MCF 10A (cell line): ENCODE measurements around the gene ANKAR. TPM values are rescaled to one million over a fixed set of nuclear protein-coding genes. Genes with fewer than 3 reads are reported as not detected.
"Not testable (repeated sequence)": the region's sequence is repeated elsewhere in the genome, so short reads cannot be mapped to it uniquely, and the experiment has no call there.

Experiments used
- BruUV-seq: library from RNA; stranded (reverse); fragments of 400-500 nt; replicated peaks from 2 replicates; lab custom pipeline; 2021; lab: Mats Ljungman, UMichigan
- CTCF ChIA-PET: fragments of 300-600 bp; sonication (Branson Sonifier 250); formaldehyde crosslinking; extraction: SDS; loops from one replicate; lab custom pipeline; 2021; ENCODE audit warnings: antibody characterized with exemption, inconsistent platforms; lab: Yijun Ruan, JAX
- POLR2A ChIA-PET: fragments of 300-600, 350-650 bp; sonication (Branson Sonifier 250); formaldehyde crosslinking; extraction: SDS; loops from one replicate; lab custom pipeline; 2020; ENCODE audit warnings: antibody characterized with exemption, inconsistent platforms; lab: Yijun Ruan, JAX
- DNase-seq: peaks from one replicate; pipeline ENCODE4 v3.0.0-alpha.2; 2018; ENCODE audit not compliant: unreplicated experiment
- H3K27ac Mint-ChIP-seq: one replicate; pipeline ENCODE4 v1.8.0; 2022; ENCODE audit warnings: mild to moderate bottlenecking, low read depth, mixed read lengths; ENCODE audit not compliant: unreplicated experiment
- H3K27me3 Mint-ChIP-seq: one replicate; pipeline ENCODE4 v1.8.0; 2022; ENCODE audit warnings: mixed read lengths; ENCODE audit not compliant: insufficient read depth, unreplicated experiment
- H3K36me3 Mint-ChIP-seq: one replicate; pipeline ENCODE4 v1.8.0; 2022; ENCODE audit warnings: mild to moderate bottlenecking, moderate library complexity, mixed read lengths; ENCODE audit not compliant: insufficient read depth, unreplicated experiment
- H3K4me1 Mint-ChIP-seq: one replicate; pipeline ENCODE4 v1.8.0; 2022; ENCODE audit warnings: mixed read lengths; ENCODE audit not compliant: insufficient read depth, unreplicated experiment
- H3K4me3 Mint-ChIP-seq: one replicate; pipeline ENCODE4 v1.8.0; 2022; ENCODE audit warnings: mild to moderate bottlenecking, moderate library complexity, mixed read lengths; ENCODE audit not compliant: unreplicated experiment
- H3K9me3 Mint-ChIP-seq: one replicate; pipeline ENCODE4 v1.8.0; 2022; ENCODE audit warnings: mixed read lengths; ENCODE audit not compliant: unreplicated experiment
- CTCF ChIP-seq: fragments of 200-600 bp; IDR thresholded peaks from one replicate; pipeline ENCODE4 v1.8.0; 2022; ENCODE audit warnings: antibody characterized with exemption, mild to moderate bottlenecking; ENCODE audit not compliant: unreplicated experiment
- intact Hi-C: fragments of 100-400 bp; cut with micrococcal nuclease; formaldehyde crosslinking; loops from 2 replicates; pipeline ENCODE4 v1.14.1; 2022
- total RNA-seq: library from RNA; stranded (reverse); gene quantifications from 2 replicates; pipeline ENCODE4 v1.2.3, GENCODE V29; 2022

ANKAR gene
- total RNA-seq, 1 experiment from 2014 or later: 4.6 TPM

GRCh38 chr2:189700681-189701080 is 26.2 kb downstream of the ANKAR start:
- Mint-ChIP-seq H3K36me3 (peaks cover 6% of the 10 kb centered on the region), H3K4me3 (no peak overlapping the region), H3K4me1 (no peaks in the 10 kb centered on the region), H3K9me3 (no peaks in the 10 kb centered on the region), H3K27ac (no peak overlapping the region), H3K27me3 (no peaks in the 10 kb centered on the region)
- BruUV-seq: no TSS peak
- ChIA-PET CTCF (interaction anchor here (0.6 to 3.0 kb wide), 5 partner anchors 27 to 925 kb away, joined by 3 to 30 read pairs (median 3); partner anchors contain the start of gene ASNSD1), POLR2A (no interaction called here)
- DNase-seq: no peak
- no peak for TF ChIP-seq CTCF
- intact Hi-C loops: no loop called here

- no peak for DNase-seq
- H3K9me3 Mint-ChIP-seq: no peaks in the 10 kb centered on the region
- ChIA-PET POLR2A (no interaction called here), CTCF (interaction anchor here (0.6 to 3.0 kb wide), 5 partner anchors 9 to 62 kb away, joined by 3 to 30 read pairs (median 5); partner anchors contain the start of gene ASNSD1)
- peaks cover 6% of the 10 kb centered on the region for H3K36me3 Mint-ChIP-seq
- H3K27me3 Mint-ChIP-seq: no peaks in the 10 kb centered on the region
- no peak for TF ChIP-seq CTCF
- intact Hi-C loops: no loop called here
- H3K4me1 Mint-ChIP-seq: no peaks in the 10 kb centered on the region
- H3K27ac Mint-ChIP-seq: no peak overlapping the region
- no TSS peak for BruUV-seq
- H3K4me3 Mint-ChIP-seq: no peak overlapping the region
These were observed 27.6 kb downstream of the ANKAR start for GRCh38 chr2:189702071-189702470.

GRCh38 chr2:189709501-189710221 is 35.2 kb downstream of the ANKAR start:
- CTCF ChIA-PET: interaction anchor here (0.6 to 1.8 kb wide), 3 partner anchors 11 to 60 kb away, joined by 3 to 8 read pairs (median 6); no protein-coding TSS in a partner anchor
- no peak overlapping the region for H3K4me3 Mint-ChIP-seq
- DNase-seq: no peak
- H3K36me3 Mint-ChIP-seq: peaks cover 4% of the 10 kb centered on the region
- intact Hi-C loops: no loop called here
- POLR2A ChIA-PET: interaction anchor here (1.1 kb wide), 1 partner anchor 53 kb away, joined by 3 read pairs; the partner anchor contains the start of gene OSGEPL1
- no peaks in the 10 kb centered on the region for H3K4me1 Mint-ChIP-seq
- TF ChIP-seq CTCF: no peak
- BruUV-seq: no TSS peak
- no peaks in the 10 kb centered on the region for H3K27me3 Mint-ChIP-seq
- no peak overlapping the region for H3K27ac Mint-ChIP-seq
- peaks cover 9% of the 10 kb centered on the region for H3K9me3 Mint-ChIP-seq

- not testable (repeated sequence) for BruUV-seq
These were observed 43.1 kb downstream of the ANKAR start for GRCh38 chr2:189717593-189717992.

More at GRCh38 chr2:189717593-189717992, 43.1 kb downstream of the ANKAR start:
- DNase-seq, H3K4me3 Mint-ChIP-seq, H3K27me3 Mint-ChIP-seq, POLR2A ChIA-PET, H3K36me3 Mint-ChIP-seq, intact Hi-C loops, CTCF ChIA-PET, H3K4me1 Mint-ChIP-seq, H3K27ac Mint-ChIP-seq: not testable (repeated sequence)
- H3K9me3 Mint-ChIP-seq: peaks cover 15% of the 10 kb centered on the region
